C4-2B (cell line): ENCODE measurements around the gene SELENOK.
A peak's percentile ranks its signal among the peaks of the same experiment; 100 is the strongest.

Experiments used
- ZFX ChIP-seq: fragments of 450-650 bp; IDR thresholded peaks from 2 replicates; pipeline ENCODE4 v1.6.1; 2017
- TF ChIP-seq, protein P1 (sequence below): fragments of 450-650 bp; conservative IDR thresholded peaks from 2 replicates; pipeline ENCODE4 v1.5.1; 2017; ENCODE audit warnings: mild to moderate bottlenecking

DNA sequence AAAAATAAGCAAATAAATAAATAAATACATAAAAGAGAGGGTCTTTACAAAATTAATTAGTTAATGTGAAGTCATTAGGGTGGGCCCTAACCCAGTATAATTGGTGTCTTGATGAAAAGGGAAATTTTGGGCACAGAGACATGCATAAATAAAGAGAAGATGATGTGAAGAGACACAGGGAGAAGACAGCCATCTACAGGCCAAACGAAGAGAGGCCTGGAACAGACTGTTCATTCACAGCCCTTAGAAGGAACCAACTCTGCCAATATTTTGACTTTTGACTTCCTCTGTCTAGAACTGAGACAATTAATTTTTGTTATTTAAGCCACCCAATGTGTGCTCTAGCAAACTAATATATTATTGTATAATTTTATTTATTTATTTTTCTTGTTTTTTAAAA is 29.6 kb upstream of the SELENOK start:
- TF ChIP-seq, protein P1, sequence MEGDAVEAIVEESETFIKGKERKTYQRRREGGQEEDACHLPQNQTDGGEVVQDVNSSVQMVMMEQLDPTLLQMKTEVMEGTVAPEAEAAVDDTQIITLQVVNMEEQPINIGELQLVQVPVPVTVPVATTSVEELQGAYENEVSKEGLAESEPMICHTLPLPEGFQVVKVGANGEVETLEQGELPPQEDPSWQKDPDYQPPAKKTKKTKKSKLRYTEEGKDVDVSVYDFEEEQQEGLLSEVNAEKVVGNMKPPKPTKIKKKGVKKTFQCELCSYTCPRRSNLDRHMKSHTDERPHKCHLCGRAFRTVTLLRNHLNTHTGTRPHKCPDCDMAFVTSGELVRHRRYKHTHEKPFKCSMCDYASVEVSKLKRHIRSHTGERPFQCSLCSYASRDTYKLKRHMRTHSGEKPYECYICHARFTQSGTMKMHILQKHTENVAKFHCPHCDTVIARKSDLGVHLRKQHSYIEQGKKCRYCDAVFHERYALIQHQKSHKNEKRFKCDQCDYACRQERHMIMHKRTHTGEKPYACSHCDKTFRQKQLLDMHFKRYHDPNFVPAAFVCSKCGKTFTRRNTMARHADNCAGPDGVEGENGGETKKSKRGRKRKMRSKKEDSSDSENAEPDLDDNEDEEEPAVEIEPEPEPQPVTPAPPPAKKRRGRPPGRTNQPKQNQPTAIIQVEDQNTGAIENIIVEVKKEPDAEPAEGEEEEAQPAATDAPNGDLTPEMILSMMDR: peak; percentile 44
- TF ChIP-seq ZFX: no peak
